HG03469 (cell line): ENCODE data around the gene APOBEC3C.
"Not testable (repeated sequence)": the region's sequence is repeated elsewhere in the genome, so short reads cannot be mapped to it uniquely, and the experiment has no call there.

Experiments
- ATAC-seq: cut with Tn5 transposase; IDR thresholded peaks from one replicate; pipeline ENCODE4 v1.9.1; 2021; ENCODE audit warnings: mild to moderate bottlenecking, moderate library complexity, moderate number of reproducible peaks; ENCODE audit not compliant: unreplicated experiment

The APOBEC3C gene

GRCh38 chr22:39013942-39014722 is at the start of gene APOBEC3C:
APOBEC3C (plus strand) TSS chr22:39014257; CDS start chr22:39014363, 106 bp downstream.
- ATAC-seq: no peak

- ATAC-seq: no peak
Observed at GRCh38 chr22:38964306-38964705, 49.8 kb upstream of the APOBEC3C start.

GRCh38 chr22:38964989-38965388 is 49.1 kb upstream of the APOBEC3C start:
- no peak for ATAC-seq

DNA sequence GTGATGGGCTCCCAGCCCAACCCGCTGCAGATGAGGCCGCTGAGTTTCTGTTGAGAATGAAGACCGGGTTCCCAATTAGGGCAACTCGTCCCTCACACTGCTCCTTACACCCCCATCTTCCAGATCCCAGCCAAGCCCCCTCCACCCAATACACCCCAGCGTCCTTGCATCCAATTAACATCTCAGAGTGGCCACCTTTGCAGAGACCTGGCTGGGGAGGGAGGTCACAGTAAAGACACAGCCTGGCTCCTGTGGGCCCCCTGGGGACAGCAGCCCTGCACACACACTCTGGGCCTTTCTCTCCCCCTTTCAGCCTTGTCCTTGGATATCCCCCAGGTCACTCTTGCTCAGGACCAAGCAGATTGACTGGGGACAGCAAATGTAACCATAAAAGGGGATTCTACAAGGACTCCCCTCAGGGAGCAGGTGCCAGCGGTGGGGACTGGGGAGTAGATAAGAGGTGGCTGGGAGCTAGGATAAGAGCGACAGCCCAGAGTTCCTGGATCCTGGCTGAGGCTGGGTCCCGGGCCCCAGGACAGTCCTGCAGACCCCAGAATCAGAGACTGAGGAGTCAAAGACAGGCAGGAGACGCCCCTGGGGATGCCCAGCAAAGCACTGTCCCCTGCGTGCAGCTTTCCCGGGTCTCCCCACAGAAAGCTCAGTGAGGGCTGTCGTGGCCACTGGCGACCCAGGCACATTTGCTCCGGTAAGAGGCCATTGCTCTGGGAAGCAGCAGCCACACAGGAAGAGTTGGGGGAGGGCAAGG is 48.3 kb upstream of the APOBEC3C start:
- ATAC-seq: no peak

DNA sequence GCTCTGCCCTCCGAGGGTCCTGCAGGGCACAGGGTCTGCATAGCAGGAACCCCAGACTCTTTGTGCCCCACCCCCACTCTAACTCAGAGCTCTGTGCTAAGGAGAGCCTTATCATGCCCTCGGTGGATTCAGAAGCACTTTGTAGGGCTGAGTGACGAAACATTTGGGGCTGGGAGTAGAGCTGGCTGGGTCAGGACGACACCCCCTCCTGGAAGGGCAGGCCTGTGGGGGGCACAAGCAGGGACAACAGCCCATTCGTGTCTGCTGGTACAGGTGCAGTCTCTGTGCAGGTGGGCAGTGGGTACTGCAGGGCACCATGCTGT is 47.7 kb upstream of the APOBEC3C start:
- no peak for ATAC-seq

- ATAC-seq: no peak
Observed at GRCh38 chr22:38966942-38967341, 47.1 kb upstream of the APOBEC3C start.

DNA sequence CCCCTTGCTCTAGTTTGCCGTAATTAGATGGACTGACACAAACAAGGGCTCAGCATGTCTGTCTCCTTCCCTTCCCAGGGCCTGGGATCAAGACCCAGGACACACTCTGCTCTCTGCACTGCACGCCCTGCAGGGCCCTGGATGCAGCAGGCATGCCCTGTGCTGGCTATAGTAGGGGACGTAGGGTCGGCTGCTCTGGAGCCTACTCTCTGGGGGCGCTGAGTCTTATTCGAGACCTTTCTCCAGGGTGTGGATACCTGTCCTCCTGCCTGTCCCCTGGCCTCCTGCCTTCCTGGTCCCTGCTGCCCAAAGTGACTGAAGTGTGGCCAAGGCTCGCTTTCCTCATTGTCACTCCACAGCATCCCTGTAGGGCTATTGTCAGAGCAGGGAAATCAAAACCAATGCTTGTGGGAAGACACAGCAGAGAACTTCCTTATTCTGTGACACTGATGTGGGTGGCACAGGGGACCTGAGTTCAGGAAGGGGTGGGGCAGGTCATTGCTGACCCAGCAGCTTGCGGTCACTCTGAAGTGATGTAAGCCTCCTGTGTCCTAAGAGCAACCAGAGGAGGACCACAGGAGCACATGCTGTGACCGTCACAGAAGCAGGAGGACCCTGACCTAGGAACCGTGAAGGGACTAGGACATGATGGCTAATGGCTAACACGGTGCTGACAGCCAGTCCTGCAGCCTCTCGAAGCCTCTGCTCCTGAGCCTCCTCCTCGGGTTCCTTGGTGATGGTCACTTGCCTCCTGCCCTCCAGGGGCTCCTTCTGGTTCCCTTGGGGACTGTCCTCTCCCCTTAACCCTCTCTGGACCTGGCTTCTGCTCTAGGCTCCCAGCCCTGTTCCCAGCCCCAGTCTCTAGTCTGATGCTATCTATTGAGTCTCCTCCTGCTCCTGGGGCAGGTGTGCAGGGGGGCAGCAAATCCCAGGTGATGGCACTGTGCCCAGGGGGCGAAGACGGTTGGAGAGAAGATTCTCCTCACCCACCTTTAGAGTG is 46.3 kb upstream of the APOBEC3C start:
- no peak for ATAC-seq

GRCh38 chr22:38968801-38969200 is 45.3 kb upstream of the APOBEC3C start:
- no peak for ATAC-seq

DNA sequence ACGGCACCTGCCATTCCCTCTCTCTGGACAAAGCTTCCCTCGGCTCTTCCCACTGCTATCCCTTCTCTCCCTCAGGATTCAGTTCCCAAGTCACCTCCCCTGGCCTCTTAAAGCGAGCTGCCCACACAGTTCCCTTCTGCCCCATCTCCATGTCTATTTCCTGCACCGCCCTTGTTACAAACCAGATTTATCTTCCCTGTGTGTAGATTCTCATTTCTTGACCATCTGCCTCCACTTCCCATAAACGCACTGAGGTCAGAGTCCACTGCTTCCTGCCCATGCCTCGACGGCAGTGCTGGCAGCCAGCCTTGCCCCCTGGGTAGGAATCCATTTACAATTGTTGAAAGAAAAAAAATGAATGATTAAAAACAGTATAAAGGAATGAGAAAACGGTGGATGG is 43.5 kb upstream of the APOBEC3C start:
- ATAC-seq: no peak

DNA sequence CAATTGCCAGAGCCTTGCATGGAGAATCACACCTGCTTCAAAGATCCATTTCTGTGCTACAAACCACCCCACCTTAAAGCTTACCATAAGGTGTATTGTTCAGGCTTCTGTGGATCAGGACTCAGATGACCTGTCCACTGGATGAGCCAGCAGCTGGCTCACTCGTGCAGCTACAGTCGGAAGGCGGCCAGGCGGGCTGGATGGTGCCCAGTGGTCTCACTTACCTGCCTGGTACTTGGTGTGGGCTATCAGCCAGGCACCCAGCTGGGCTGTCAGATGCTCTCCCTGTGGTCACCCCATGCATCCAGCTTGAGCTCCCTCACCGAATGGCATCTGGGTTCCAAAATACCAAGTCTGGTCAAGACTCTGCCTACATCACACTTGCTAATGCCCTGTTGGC is 42.9 kb upstream of the APOBEC3C start:
- ATAC-seq: no peak

DNA sequence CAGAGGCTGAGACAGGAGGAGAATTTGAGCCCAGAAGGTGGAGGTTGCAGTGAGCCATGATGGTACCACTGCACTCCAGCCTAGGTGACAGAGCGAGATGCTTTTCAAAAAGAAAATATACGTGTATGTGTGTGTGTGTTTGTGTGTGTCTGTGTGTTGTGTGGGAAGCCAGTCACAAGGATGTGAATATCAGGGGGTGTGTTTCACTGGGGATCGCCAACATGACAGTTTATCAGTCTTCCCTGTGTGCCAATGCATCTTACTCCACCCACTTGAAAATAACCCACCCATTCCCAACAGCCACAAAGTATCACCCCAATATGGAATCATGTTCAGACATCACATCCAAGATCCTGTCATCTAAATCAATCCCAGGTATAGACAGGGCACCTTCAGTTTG is 42.3 kb upstream of the APOBEC3C start:
- ATAC-seq: no peak

DNA sequence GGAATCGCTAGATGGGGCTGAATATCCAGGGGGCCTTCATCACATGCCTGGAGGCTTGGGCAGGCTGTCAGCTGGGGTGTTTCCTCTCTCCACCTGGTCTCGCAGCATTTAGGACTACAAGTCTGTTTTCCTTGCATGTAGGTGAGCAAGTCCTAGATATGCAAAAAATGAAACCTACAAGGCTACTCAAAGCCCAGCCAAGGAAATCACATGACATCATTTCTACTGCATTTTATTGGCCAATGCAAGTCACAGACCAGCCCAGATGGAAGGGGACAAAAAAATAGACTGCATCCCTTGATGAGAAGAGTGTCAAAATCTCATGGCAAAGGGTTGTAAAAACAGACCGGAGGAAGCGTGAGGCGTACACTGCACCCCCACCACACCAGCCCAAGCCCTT is 41.5 kb upstream of the APOBEC3C start:
- no peak for ATAC-seq

DNA sequence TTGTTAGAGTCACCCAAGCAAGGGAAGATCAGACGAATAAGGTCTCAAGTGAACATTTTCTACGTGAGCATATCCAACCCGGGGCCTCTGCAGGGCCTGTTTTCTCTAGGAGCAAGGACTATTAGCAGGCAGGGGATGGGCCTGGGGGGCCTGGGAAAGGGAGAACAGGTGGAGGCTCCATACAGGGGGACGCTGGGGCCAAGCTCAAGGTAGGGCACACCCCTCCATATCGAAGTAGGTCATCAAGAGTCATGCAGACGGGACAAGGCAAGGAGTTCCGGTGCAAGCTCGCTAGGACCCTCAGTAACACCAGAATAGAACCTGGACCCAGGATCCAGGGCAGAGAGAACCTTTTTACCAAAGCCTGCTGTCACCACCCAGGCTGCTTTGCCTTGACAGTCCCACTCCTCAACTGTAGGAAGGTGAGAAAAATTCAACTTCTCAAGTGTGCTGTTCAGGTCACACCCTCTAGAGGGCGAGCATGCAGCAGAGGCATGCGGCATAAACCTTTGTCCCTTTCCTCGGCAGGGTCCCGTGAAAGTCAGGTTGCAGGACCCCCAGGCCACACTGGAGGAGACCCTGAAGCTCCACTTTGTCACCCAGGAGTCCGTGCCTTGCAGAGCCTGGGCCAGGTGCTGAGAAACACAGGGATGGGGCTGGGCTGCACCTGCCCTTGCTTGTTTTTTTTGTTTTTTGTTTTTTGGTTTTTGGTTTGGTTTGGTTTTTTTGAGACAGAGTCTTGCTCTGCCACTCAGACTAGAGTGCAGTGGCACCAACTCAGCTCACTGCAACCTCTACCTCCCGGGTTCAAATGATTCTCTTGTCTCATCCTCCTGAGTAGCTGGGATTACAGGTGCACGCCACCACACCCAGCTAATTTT is 40.5 kb upstream of the APOBEC3C start:
- no peak for ATAC-seq

- ATAC-seq: no peak
Observed at GRCh38 chr22:38974170-38974825, 39.8 kb upstream of the APOBEC3C start.

GRCh38 chr22:38974826-38975175 is 39.3 kb upstream of the APOBEC3C start:
- ATAC-seq: no peak

DNA sequence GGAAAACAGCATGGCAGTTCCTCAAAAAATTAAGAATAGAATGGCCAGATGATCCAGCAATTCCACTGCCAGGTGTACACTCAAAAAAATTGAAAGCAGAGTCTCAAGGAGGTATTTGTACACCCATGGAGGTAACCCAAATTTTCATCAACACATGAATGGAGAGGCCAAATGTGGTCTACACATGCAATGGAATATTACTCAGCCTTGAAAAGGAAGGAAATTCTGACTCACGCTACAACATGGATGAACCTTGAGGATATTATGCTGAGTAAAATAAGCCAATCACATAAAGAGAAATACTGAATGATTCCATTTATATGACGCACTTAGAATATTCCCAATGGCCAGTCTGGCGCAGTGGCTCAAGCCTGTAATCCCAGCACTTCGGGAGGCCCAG is 36.8 kb upstream of the APOBEC3C start:
- ATAC-seq: not testable (repeated sequence)

DNA sequence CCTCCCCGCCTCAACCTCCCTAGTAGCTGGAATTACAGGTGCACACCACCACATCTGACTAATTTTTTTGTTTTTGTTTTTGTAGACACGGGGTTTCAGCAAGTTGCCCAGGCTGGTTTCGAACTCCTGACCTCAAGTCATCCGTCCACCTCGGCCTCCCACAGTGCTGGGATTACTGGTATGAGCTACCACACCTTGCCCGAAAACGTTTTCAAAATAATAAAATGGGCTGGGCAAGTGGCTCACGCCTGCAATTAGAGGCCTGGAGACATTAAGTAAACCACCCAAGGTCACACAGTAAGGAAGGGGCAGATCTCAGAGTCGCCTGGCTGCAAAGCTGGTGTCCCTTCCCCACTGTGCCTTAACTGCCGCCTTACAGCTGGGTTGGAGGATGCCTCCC is 33.5 kb upstream of the APOBEC3C start:
- ATAC-seq: not testable (repeated sequence)

- no peak for ATAC-seq
Observed at GRCh38 chr22:38981005-38981991, 32.8 kb upstream of the APOBEC3C start.
